GM10266 (cell line): ENCODE data around the gene INPP5A.

Experiments
- DNase-seq: peaks from one replicate; pipeline ENCODE4 v3.0.0; 2012; ENCODE audit errors: extremely low spot score
- TF ChIP-seq, protein P1 (sequence below): IDR thresholded peaks from 2 replicates; pipeline ENCODE4 v1.5.1; 2012; ENCODE audit warnings: mild to moderate bottlenecking, low read depth; ENCODE audit not compliant: control insufficient read depth, insufficient read depth; ENCODE audit errors: missing control alignments

Gene INPP5A

DNA sequence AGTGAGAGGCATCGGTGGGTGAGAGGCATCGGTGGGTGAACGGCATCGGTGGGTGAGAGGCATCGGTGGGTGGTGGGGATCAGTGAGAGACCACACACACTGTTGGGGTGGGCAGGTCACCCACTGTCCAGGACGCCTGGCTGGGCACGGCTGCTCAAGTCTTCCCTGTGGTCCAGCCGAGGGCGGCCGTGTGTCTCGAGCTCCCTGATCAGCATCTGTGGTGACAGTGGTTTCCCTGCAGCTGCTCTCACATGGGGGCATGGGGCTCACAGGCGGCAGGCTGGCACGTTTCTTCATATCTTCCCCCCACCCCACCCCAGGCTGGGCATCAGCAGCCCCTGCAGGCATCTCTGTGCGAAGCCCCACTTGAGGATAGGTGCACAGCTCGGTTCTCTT lies 170.2 kb downstream of the INPP5A start:
- TF ChIP-seq, protein P1, sequence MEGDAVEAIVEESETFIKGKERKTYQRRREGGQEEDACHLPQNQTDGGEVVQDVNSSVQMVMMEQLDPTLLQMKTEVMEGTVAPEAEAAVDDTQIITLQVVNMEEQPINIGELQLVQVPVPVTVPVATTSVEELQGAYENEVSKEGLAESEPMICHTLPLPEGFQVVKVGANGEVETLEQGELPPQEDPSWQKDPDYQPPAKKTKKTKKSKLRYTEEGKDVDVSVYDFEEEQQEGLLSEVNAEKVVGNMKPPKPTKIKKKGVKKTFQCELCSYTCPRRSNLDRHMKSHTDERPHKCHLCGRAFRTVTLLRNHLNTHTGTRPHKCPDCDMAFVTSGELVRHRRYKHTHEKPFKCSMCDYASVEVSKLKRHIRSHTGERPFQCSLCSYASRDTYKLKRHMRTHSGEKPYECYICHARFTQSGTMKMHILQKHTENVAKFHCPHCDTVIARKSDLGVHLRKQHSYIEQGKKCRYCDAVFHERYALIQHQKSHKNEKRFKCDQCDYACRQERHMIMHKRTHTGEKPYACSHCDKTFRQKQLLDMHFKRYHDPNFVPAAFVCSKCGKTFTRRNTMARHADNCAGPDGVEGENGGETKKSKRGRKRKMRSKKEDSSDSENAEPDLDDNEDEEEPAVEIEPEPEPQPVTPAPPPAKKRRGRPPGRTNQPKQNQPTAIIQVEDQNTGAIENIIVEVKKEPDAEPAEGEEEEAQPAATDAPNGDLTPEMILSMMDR = no peak
- DNase-seq = no peak

DNA sequence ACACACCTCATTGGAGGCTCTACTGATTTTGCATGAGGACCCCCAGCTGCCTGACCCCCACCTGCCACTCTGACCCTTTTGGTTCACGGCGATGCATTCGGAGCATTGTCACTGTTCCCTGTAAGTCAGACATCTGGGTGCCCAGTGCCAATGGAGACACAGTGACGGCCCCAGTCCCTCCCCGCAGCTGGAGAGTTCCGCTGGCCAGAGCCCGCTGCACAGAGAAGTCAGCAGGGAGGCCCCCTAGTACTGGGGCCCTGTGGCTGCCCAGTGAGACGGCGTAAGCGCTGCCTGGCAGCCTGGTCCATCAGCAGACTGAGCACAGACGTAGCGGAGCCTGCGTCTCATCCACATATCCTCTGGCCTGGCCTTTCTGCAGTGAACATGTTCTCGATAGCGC lies 170.9 kb downstream of the INPP5A start:
- no peak for DNase-seq
- TF ChIP-seq, protein P1 = no peak

DNA sequence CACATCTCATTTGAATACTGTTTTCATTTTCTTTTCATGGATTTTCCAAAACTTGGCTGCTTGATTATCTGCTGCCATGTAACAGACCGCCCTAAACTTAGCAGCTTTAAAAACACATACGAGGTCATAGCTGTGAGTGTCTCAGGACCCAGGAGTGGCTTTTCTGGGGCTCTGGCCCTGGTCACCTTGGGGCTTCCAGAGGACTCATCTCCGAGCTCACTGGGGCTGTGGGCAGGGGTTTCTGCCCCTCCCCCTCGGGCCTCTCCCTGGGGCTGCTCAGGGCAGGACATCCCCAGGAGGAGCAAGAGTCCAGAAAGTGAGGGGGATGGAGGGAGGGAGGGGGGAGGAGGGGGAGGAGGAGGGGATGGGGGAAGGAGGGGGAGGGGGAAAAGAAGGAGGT lies 171.3 kb downstream of the INPP5A start:
- TF ChIP-seq, protein P1 = no peak
- no peak for DNase-seq

DNA sequence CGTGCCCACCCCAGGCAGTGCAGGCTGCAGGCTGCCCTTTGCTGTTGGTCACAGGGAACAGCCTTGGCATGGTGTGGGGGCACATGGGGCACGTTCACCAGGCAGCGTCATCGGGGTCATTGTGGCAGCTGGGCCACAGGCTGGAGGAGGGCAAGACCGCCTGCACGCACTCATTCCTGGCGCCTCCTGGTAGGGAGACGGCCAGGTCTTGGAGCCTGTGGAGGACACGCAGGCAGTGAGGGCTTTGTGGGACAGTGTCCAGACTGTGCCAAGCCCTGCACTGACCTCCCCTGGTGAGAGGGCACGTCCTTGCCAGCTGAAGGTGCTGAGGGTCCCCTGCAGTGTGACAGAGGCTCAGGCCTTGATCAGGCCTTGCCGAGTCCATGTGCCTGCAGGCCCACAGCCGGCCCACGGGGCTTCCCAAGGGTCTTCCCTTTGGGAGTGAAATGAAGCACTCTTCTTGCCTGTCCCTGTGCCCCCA lies 171.9 kb downstream of the INPP5A start:
- no peak for DNase-seq

DNA sequence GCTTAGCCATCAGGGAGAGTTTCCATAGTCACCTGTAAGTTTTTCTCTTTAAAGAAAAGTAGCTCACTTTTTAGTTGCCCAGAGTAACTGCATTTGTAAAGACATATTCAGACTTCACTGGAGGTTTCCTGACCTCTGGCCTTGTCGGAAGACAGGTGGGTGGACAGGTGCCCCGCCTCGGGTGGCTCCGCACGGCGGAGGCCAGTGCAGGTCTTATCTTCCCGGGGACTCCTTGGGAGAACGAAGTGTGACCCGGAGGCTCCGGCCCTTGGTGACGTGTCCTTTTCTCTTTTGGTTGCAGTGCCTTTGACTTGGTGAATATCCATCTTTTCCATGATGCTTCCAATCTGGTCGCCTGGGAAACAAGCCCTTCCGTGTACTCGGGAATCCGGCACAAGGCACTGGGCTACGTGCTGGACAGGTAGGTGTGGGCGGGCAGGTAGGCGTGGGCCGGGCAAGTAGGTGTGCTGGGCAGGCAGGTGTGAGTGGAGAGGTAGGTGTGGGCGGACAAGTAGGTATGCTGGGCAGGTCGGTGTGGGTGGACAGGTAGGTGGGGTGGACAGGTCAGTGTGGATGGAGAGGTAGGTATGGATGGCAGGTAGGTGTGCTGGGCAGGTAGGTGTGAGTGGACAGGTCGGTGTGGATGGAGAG lies 172.6 kb downstream of the INPP5A start:
- TF ChIP-seq, protein P1 = no peak
- DNase-seq = no peak

More for the DNA sequence above, 171.9 kb downstream of the INPP5A start:
- TF ChIP-seq, protein P1 = no peak

DNA sequence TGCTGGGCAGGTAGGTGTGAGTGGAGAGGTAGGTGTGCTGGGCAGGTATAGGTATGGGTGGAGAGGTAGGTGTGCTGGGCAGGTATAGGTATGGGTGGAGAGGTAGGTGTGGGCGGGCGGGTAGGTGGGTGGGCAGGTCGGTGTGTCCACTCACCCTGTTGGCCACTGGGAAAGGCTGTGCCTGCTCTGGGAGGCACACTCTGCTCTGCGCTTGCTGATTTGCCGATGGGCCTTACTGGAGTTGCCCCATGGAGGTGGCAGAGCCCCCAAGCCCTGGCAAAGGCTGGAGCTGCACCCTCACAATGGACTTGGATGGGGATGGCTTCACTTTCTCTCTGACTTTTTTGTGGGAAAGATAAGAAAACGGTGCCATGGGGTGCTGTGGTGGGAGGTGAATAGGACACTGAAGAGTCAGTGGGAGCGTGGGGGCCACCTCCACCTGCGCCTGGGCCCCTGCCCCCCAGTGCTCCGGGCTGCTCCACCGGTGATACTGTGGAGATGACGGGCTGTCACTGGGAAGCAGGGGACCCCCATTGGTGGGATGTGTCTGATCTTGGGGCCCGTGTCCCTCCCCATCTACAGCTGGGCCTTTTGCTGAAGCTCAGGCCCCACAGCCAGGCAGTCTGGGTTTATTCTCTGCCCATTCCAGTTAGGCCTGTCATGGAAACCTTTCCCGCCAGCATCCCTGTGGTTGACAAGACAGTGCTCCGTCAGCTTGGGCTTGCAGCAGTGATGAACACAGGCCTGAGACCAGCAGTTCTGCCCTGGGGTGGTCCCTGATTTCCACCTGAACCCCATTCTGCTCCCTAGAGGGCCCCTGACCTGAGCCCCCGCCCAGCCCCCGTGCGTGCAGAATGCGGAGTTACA lies 173.4 kb downstream of the INPP5A start:
- DNase-seq = no peak
- TF ChIP-seq, protein P1 = no peak
